CD4-positive, alpha-beta T cell treated with Interleukin-17A for 1 hour (primary cell): ENCODE data around the gene TNP1.

Experiments used
- DNase-seq: peaks from one replicate; pipeline ENCODE4 v3.0.0-alpha.2; 2020

TNP1 gene

GRCh38 chr2:216833061-216833460 is 26.8 kb downstream of the TNP1 start:
- no peak for DNase-seq

- DNase-seq = no peak
These were observed 29.5 kb downstream of the TNP1 start for GRCh38 chr2:216830346-216830745.

- no peak for DNase-seq
These were observed 30.3 kb downstream of the TNP1 start for GRCh38 chr2:216829533-216829932.

GRCh38 chr2:216827073-216827720 is 32.7 kb downstream of the TNP1 start:
- no peak for DNase-seq

GRCh38 chr2:216822470-216822869 is 37.4 kb downstream of the TNP1 start:
- DNase-seq = no peak

- no peak for DNase-seq
These were observed 39.2 kb downstream of the TNP1 start for GRCh38 chr2:216820709-216821108.

- no peak for DNase-seq
These were observed 40.1 kb downstream of the TNP1 start for GRCh38 chr2:216819766-216820165.

GRCh38 chr2:216819055-216819454 is 40.8 kb downstream of the TNP1 start:
- DNase-seq = no peak

GRCh38 chr2:216810399-216811160 is 49.3 kb downstream of the TNP1 start:
- DNase-seq = no peak
